IPS-NIHi11 (cell line): ENCODE results near the gene FOXA3.
"Not testable (repeated sequence)": the region's sequence is repeated elsewhere in the genome, so short reads cannot be mapped to it uniquely, and the experiment has no call there.

Experiments
- DNase-seq: peaks from one replicate; pipeline ENCODE4 v3.0.0; 2012; ENCODE audit warnings: mixed read lengths, low spot score

Gene FOXA3

DNA sequence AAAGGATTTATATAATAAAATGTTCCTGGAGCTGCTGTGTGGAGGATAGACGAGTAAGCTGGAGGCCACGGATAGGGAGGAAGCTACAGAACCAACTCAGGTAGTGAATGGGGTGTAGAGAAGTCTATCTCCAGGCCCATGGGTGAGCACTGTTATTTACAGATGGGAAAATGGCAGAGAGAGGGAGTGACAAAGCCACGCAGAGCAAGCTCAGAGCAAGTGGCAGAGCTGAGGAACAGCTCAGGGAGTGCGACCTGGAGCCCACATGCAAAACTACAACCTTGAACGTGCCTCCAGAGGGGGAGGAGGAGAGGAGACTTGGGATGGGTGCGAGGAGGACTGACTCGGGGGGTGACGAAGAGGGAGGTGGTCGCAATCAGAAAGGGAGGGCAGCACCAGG lies 35.6 kb upstream of the FOXA3 start:
- DNase-seq, result no peak

DNA sequence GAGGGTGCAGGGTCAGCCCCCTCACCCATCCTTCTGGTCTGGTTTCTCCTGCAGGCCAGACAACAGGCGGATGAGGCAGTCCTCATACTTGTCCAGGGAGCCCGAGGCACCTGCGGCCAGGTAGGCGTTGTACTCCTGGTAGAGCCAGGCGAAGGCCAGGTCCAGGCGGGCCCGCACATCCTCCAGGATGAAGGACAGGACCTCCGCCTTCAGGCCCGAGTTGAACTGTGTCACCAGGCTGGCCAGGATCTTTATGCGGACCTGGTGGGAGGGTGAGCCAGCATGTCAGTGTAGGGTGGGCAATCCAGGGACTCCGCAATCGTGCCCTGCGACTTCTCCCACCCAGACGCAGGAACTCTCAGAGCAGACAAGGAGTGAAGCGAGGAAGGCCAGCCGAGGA lies 35.2 kb upstream of the FOXA3 start:
- DNase-seq, result no peak

DNA sequence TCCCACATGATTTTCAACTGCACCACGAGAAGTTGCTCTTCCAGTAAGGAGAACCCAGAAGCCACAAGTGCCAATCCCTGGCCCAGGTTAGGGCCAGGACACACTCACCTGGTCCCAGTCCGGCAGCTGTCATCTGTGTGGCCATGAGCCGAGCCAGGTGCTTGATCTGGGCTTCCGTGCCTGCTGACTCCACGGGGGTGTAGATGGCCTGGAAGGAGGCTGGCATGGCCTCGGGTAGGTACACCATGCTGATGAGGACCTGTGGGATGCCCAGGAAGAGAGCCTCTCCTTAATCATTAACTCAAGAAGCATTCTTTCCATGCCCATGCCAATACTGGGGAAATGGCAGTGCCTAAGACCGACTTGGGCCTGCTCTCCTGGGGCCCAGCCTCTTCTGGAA lies 29.2 kb upstream of the FOXA3 start:
- no peak for DNase-seq

DNA sequence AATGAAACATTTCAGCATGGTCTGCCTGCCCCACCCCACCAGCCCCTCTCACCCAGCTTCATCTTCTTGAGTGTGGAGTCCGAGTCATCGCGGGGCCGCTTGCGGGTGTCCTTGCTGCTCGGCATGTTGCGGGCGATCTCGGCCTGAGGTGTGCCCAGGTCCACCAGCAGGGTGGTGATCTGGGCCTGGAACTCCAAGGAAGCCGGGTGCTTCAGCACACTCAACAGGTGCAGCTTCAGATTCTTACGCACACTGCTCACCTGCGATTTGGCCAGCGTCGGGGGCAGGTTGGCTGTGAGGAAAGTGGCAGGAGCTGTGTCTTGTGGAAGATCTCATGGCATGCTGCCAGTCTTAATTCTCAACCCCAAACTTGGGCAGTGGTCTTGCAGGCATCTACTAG lies 21.9 kb upstream of the FOXA3 start:
- no peak for DNase-seq

DNA sequence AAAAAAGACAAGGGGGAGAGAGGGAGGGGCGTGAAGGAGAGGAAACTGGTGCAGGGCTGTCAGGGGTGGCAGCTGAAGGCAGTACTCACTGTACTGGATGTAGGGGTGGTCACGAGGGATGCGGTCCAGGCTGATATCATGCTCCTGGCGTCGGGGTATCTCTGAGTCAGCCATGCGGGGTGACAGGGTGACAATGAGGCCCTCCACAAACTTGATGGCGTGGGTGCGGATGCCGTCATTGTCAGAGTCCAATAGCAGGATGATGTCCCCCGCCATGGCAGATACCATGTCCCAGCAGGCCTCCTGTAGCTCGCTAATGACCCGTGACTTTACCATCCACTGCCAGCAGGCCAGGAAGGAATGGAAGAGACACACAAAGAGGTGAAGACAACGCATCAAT lies 16.5 kb upstream of the FOXA3 start:
- DNase-seq, result no peak

DNA sequence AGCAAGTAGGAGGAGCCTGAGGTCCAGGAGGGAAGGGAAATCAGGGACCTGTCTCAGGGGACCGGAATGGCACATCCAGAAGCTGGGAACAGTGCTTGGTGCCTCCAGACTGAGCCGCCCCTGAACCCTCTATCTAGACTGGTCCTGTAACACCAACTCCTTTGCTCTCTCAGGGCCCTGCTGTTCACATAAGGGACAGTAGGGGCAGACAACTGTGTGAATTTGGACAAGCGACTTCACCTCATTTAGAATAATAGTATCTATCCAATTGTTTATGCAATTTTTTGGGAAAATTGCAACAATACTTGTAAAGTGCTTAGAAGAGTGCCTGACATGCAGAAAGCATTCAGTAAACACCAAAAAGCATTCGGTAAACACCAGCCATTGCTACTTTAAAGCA lies 15.2 kb upstream of the FOXA3 start:
- peak; percentile 46 for DNase-seq

DNA sequence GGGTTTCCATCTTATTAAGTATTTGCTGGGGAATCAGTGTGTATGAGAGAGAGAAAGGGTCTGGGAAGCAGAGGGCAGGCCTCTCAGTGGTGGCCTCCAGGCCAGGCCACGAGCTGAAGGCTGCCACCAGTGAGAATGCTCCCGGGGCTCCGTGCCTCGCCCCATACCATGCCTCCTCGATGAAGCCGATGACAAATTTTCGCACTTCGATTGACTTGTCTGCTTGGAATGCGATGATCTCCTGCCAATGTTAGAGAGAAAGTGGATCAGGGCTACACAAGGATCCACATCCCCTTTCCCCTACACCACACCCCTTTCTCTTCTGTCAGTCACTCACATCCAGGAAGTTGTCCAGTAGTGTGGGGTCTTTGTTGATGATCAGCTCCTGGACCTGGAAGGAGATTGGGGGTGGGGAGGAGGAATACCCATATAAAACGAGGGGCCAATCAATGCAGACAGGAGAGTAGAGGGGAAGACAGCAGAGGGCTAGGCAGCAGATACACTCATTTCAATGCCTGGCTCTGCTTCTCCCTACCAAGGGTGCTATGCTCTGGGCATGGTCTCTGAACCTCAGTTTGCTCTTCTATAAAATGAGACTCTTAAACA lies 11.9 kb upstream of the FOXA3 start:
- DNase-seq, result no peak

DNA sequence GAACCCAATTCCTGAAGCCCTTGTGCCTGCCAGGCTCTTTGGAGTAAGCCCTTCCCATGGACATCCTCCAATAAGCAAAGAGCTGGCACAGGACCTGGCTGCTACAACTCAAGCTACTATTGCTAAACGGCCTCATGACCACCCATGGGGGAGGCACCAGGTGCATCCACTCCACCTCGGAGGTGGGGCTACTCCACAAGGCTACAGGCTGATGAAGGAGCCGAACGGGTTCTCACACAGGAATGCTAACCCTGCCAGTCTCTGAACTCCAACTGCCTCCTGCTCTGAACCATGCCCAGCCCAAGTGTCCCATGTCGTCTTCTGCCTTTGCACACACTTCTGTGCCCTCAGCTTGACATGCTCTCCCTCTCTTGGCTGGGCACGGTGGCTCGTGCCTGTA lies 11.1 kb upstream of the FOXA3 start:
- DNase-seq, result no peak

DNA sequence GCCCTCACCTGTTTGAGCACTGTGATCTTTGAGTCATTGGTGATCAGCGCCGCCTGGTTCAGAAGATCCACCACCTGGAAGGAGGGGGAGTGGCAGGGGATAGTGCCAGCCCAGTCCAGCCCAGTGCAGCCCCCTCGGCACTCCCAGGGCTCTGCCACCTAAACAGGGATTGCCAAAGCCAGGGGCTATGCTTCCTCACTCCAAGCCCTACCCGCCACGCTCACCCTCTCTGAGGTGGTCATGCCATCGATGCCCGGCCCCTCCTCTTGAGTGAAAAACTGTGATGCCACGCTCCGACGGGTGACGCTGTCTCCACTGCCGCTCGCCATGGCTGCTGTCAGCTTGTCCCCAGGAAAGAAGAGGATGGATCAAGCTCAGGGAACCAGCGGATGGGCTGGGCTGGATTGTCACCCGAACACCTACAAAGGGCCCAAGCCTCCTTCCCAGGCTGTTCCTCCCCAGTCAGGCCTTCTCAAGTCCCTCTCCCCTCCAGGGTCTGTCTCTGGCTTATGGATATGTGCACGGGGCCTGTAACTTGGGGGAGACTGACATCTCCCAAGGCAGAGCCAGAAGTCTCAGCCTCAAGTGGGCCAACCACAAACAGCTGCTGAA lies 9.9 kb upstream of the FOXA3 start:
- DNase-seq, result no peak

DNA sequence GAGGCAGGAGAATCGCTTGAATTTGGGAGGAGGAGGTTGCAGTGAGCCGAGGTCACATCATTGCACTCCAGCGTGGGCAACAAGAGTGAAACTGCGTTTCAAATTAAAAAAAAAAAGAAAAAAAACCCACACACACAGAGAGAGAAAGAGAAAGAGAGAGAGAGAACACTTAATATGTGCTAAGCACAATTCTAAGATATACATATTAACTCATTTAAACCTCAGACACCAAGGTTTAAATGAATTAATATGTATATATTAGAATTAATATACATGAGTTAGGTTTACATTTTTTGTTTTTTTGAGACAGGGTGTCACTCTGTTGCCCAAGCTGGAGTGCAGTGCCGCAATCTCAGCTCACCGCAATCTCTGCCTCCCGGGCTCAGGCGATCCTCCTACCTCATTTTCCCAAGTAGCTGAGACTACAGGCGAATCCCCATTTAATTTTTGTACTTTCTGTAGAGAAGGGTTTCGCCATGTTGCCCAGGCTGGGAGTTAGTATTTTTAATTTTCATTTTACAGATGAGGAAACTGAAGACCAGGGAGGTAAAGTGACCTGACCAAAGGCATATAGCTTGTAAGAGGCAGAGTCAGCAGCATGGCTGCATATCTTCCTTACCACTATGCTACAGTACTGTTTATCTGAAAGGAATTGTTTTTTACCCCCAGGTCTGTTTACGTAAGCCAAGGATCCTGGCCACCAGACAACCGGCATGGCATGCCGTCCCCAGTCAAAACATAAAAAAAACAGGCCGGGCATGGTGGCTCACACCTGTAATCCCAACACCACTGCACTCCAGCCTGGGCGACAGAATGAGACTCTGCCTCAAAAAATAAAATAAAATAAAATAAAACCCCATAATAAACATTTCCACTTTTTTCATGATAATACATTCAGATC lies 3.5 kb upstream of the FOXA3 start:
- DNase-seq, result no peak

DNA sequence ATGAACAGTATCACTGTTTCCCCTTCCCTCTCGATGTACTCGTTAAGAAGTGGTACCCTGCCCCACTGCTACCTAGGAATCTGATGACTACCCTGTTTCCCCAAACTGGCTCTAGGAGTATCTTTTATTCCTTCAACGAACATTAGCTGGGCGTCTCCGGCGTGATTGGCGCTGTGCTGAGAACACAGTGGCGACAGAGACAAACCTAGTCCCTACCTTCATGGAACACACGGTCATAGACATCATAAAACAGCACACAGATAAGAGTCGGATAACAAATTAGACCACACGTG lies 1.9 kb upstream of the FOXA3 start:
- peak; percentile 29 for DNase-seq

DNA sequence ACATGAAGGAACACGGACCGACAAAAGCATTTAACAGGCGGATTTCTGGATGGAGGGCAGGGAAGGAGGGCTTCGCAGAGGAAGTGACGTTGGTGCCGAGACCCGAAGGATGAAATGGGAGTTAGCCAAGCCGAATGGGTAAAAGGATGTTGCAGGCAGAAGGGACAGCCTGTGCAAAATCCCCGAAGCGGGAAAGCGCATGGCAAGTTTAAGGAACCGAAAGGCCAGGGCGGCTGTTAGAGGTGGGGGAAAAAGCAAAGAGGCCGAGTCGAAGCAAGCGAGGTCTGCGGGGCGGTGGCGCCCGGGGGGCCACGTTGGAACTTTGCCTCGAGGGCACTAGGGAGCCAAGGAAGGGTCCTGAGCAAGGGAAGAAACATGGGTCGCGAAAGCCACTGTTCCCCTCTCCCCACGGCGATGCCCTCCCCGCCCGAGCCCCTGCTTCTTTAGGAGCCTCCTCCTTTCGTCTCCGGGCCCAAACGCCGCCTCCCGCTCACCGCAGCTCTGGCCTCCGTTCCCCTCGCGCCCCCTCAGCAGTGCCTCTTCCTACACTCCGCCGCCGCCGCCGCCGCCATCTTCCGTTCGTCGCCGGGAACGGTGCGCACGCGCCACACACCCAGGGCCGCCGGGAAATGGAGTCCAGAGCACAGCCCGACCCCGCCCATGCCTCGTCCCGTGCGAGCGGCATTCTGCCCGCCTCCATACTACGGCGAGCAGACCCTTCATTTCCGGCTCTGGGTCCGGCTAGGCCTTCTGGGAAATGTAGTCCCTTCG lies 1.4 kb upstream of the FOXA3 start, which contains the start of gene SYMPK:
Gene SYMPK (minus strand): TSS at position 584 of the 771 bp plus-strand sequence. CDS start 8,652 bp downstream, outside the sequence.
- DNase-seq, result peak; percentile 100

DNA sequence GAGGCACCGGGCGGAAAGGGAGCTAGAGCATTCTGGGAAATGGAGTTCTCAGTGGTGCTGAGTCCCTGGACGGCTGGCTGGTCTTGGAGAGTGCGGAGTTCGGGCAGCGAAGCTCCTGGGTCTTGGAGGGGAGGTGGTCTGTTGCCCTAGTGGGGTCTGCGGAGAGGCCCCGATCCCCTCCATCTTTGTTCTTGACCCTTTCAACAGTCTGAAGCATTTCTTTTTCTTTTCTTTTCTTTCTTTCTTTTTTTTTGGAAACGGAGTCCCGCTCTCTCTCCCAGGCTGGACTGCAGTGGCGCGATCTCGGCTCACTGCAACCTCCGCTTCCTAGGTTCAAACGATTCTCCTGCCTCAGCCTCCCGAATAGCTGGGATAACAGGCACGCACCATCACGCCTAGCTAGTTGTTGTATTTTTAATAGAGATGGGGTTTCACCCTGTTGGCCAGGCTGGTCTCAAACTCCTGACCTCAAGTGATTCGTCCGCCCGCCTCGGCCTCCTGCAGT lies 739 bp upstream of the FOXA3 start:
- no peak for DNase-seq

DNA sequence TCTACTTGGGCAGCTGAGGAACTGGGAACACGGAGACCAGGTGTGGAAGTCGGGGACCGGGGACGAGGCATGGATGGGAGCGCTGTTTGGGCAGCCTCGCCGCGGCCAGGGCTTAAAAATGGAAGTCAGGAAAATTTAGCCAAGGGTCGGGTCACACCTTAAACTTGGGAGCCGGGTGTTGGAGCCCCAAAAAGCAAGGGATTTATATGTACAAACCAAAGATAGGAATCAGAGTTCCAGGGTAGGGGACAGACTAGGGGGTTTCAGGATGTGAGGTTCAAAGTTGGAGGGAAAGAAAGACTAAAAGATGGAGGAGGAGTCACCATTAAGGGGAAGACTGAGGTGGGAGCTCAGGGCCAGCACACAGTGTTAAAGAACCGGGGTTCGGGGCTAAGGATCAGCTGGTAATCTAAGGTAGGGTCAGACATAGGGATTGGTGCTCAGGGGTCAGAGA lies 530 bp downstream of the FOXA3 start:
- no peak for DNase-seq

DNA sequence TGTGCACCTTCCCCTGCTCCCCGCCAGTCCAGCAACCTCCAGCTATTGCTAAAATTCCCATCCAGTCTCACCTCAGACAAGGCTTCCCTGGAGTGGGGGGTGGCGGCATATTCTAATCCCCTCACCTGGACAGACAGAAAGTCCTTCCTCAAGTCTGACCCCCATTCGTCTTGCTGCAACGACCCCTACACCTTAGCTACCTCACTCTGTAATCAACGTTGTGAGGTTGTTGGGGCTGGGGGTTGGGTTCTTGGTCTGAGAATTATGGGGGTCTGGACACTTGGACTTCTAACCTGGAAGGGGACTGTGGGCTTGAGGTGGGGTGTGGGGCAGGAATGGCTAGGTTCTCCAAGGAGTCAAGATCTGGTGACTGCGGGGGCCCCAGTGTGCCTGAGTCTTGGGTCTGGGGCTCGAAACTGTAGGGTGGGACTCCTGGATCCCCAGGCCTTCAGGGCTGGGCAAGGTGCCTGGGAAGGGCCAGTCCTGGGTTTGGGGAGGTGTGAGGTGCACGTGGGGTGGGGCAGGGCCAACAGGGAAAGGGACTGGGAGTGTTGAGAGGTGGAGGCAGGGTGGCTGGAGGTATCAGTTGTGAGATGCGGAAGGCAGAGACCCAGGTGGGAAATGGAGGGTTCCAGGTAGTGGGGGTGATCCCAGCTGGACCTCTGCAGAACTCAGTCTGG lies 1.3 kb downstream of the FOXA3 start:
- DNase-seq, result no peak

DNA sequence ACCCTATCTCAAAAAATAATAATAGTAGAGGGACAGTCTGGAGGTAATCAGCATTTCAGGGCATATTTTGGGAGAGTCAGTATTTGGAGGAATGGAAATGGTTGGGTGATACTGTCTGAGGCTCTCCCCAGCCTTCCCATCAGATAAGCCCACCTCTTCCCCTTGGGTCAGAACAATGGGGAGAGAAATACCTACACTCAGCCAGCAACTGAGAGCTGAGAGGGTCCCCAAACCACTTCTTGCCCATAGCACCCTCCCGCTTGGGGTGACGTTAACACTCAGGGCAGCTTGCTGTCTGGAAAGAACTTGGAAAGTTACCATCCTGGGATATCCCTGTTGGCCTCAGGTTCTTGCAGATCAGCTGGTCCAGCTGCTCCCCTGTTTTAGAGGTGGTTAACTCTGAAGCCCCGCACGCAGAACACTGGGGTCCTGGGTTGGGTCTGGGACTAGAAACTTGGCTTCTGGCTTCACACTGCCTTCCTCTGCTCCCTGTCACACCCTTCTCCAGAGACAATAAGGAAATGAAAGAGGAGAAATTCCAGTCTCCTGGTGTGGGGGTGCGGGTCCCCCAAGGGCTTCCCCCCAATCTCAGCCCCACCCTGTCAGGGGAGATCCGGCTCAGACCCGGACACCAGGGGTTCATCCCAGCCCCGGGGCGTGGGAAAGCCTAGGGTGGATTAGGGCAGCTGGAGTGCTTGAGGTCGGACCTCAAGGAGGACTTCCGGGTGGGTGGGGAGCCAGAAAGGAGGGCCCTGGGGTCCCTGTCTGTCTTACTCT lies 2.5 kb downstream of the FOXA3 start:
- DNase-seq, result no peak

DNA sequence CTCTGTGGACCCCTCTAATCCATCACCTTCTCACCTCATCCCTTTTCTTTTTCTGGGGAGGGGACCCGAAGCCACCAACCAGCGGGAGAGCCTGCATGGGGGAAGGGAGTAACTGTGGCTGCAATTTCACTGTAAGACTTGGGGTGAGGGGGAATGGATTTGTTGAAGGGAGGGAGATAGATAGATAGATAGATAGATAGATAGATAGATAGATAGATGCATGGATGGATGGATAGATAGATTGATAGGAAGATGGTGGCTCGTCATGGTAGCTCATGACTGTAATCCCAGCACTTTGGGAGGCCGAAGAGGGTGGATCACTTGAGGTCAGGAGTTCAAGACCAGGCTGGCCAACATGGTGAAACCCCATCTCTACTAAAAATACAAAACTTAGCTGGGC lies 3.1 kb downstream of the FOXA3 start:
- DNase-seq, result not testable (repeated sequence)

DNA sequence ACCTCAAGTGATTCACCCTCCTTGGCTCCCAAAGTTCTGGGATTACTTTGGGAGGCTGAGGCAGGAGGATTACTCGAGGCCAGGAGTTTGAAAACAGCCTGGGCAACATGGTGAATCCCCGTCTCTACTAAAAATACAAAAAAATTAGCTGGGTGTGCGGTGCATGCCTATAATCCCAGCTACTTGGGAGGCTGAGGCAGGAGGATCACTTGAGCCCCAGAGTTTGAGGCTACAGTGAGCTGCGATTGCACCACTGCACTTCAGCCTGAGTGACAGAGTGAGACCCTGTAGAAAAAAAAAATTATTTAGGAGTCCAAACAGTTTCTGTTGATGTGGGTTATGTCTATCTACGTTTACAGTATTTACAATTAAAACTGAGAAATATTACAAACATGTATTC lies 6.7 kb downstream of the FOXA3 start:
- DNase-seq, result no peak

DNA sequence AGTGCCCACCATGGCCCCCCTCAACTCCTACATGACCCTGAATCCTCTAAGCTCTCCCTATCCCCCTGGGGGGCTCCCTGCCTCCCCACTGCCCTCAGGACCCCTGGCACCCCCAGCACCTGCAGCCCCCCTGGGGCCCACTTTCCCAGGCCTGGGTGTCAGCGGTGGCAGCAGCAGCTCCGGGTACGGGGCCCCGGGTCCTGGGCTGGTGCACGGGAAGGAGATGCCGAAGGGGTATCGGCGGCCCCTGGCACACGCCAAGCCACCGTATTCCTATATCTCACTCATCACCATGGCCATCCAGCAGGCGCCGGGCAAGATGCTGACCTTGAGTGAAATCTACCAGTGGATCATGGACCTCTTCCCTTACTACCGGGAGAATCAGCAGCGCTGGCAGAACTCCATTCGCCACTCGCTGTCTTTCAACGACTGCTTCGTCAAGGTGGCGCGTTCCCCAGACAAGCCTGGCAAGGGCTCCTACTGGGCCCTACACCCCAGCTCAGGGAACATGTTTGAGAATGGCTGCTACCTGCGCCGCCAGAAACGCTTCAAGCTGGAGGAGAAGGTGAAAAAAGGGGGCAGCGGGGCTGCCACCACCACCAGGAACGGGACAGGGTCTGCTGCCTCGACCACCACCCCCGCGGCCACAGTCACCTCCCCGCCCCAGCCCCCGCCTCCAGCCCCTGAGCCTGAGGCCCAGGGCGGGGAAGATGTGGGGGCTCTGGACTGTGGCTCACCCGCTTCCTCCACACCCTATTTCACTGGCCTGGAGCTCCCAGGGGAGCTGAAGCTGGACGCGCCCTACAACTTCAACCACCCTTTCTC lies 8.2 kb downstream of the FOXA3 start:
- no peak for DNase-seq

DNA sequence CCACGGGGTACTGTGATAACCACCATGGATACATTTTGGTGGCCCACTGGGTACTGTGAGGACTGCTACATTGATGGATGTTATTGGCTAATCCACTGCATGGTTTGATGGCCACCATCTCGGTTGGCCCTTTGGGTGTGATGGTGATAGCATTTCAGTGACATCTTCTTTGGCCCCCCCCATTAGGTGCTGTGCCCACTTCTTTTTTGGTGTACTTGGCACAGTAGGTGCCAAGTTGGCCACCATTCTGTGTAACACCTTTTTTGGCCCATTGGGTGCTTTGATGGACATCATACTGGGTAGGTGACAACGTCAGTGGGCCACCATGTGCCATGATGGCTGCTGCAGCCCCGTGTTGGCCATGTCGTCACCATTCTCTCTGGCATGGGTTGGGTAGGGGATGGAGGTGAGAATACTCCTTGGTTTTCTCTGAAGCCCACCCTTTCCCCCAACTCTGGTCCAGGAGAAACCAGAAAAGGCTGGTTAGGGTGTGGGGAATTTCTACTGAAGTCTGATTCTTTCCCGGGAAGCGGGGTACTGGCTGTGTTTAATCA lies 9.2 kb downstream of the FOXA3 start:
- DNase-seq, result no peak
